Neural cell (in vitro differentiated cells): Measurements from ENCODE around the gene DNAH8. TPM values are rescaled to one million over a fixed set of nuclear protein-coding genes. Genes with fewer than 3 reads are reported as not detected.

Experiments used
- H2AFZ ChIP-seq: fragments of 200-600, 300-800 bp; sonication (generic), shearing (Covaris generic); 2 replicates; pipeline ENCODE4 v1.6.0; 2014; ENCODE audit warnings: low read depth, mild to moderate bottlenecking, antibody characterized with exemption, low read length, moderate library complexity
- H3F3A ChIP-seq: fragments of 200-600 bp; shearing (Covaris generic); 2 replicates; pipeline ENCODE4 v1.6.1; 2016; ENCODE audit warnings: mild to moderate bottlenecking, moderate library complexity, mixed read lengths, antibody characterized with exemption, low read length; ENCODE audit not compliant: insufficient read depth, poor library complexity, severe bottlenecking
- H3K27ac ChIP-seq: fragments of 200-600, 300-800 bp; sonication (generic), shearing (Covaris generic); 2 replicates; pipeline ENCODE4 v1.5.1; 2014; ENCODE audit warnings: mild to moderate bottlenecking, low read length, moderate library complexity
- H3K27me3 ChIP-seq: fragments of 300-800, 200-600 bp; sonication (generic), shearing (Covaris generic); 2 replicates; pipeline ENCODE4 v1.6.0; 2014; ENCODE audit warnings: mild to moderate bottlenecking, low read depth, low read length, moderate library complexity; ENCODE audit not compliant: insufficient read depth
- H3K36me3 ChIP-seq: fragments of 300-800, 200-600 bp; sonication (generic), shearing (Covaris generic); 2 replicates; pipeline ENCODE4 v1.5.1; 2014; ENCODE audit warnings: mild to moderate bottlenecking, antibody characterized with exemption, low read length, moderate library complexity; ENCODE audit not compliant: insufficient read depth
- H3K4me2 ChIP-seq: fragments of 300-800, 200-600 bp; sonication (generic), shearing (Covaris generic); 2 replicates; pipeline ENCODE4 v1.6.0; 2014; ENCODE audit warnings: mild to moderate bottlenecking, low read length
- H3K4me3 ChIP-seq: fragments of 300-800, 200-600 bp; sonication (generic), shearing (Covaris generic); 2 replicates; pipeline ENCODE4 v1.5.1; 2014; ENCODE audit warnings: mild to moderate bottlenecking, low read length, moderate library complexity
- H3K79me2 ChIP-seq: fragments of 200-600 bp; shearing (Covaris generic); replicated peaks from 2 replicates; pipeline ENCODE4 v1.6.0; 2014; ENCODE audit warnings: mild to moderate bottlenecking, low read length, moderate library complexity; ENCODE audit not compliant: insufficient read depth
- H3K9ac ChIP-seq: fragments of 300-800, 200-600 bp; sonication (generic), shearing (Covaris generic); 2 replicates; pipeline ENCODE4 v1.6.1; 2016; ENCODE audit warnings: mild to moderate bottlenecking, low read length, mixed read lengths
- H3K9me2 ChIP-seq: fragments of 200-600 bp; shearing (Covaris generic); 2 replicates; pipeline ENCODE4 v1.6.1; 2016; ENCODE audit warnings: mild to moderate bottlenecking, low read length, mixed read lengths; ENCODE audit not compliant: insufficient read depth
- H3K9me3 ChIP-seq: fragments of 200-600, 300-800 bp; sonication (generic), shearing (Covaris generic); 2 replicates; pipeline ENCODE4 v1.6.1; 2016; ENCODE audit warnings: mild to moderate bottlenecking, mixed run types, low read length, moderate library complexity, mixed read lengths
- H4K20me1 ChIP-seq: fragments of 200-600 bp; shearing (Covaris generic); 2 replicates; pipeline ENCODE4 v1.6.1; 2016; ENCODE audit warnings: mild to moderate bottlenecking, mixed run types; ENCODE audit not compliant: insufficient read depth
- CTCF ChIP-seq: fragments of 450-650 bp; IDR thresholded peaks from 2 replicates; pipeline ENCODE4 v1.5.1; 2014; ENCODE audit warnings: antibody characterized with exemption, mild to moderate bottlenecking, moderate library complexity; ENCODE audit not compliant: poor library complexity, severe bottlenecking
- EP300 ChIP-seq: fragments of 450-650 bp; conservative IDR thresholded peaks from 2 replicates; pipeline ENCODE4 v1.6.1; 2014; ENCODE audit warnings: antibody characterized with exemption, mild to moderate bottlenecking, moderate library complexity; ENCODE audit not compliant: poor library complexity, severe bottlenecking
- EZH2 ChIP-seq: fragments of 200-600, 300-800 bp; shearing (Covaris generic), sonication (generic); IDR thresholded peaks from 2 replicates; pipeline ENCODE4 v1.6.1; 2014; ENCODE audit warnings: antibody characterized with exemption, low read length, borderline replicate concordance, mild to moderate bottlenecking; ENCODE audit not compliant: insufficient read depth, poor library complexity, severe bottlenecking
- MXI1 ChIP-seq: fragments of 450-650 bp; conservative IDR thresholded peaks from 2 replicates; pipeline ENCODE4 v1.6.1; 2014; ENCODE audit warnings: antibody characterized with exemption, mild to moderate bottlenecking; ENCODE audit not compliant: poor library complexity, severe bottlenecking
- POLR2AphosphoS5 ChIP-seq: IDR thresholded peaks from 2 replicates; pipeline ENCODE4 v1.6.1; 2012
- RAD21 ChIP-seq: fragments of 450-650 bp; conservative IDR thresholded peaks from 2 replicates; pipeline ENCODE4 v1.6.1; 2014; ENCODE audit warnings: antibody characterized with exemption, mild to moderate bottlenecking, moderate library complexity
- REST ChIP-seq: IDR thresholded peaks from 2 replicates; pipeline ENCODE4 v1.6.1; 2012; ENCODE audit warnings: borderline replicate concordance
- SMC3 ChIP-seq: fragments of 450-650 bp; conservative IDR thresholded peaks from 2 replicates; pipeline ENCODE4 v1.6.1; 2014; ENCODE audit warnings: antibody characterized with exemption, mild to moderate bottlenecking, moderate library complexity; ENCODE audit not compliant: poor library complexity
- TAF1 ChIP-seq: IDR thresholded peaks from 2 replicates; pipeline ENCODE4 v1.6.1; 2012; ENCODE audit warnings: low read depth
- polyA plus RNA-seq: library from polyadenylated mRNA; depleted of rRNA; stranded (reverse); fragments of >200 nt; gene quantifications from 2 replicates; pipeline ENCODE4 v1.2.3, GENCODE V29; 2014

DNAH8 gene
- polyA plus RNA-seq, 1 donor from 2014 or later, result 0.07 TPM

GRCh38 chr6:39059496-39060310, 344.6 kb downstream of the DNAH8 start:
- Histone ChIP-seq H3K27me3 (no peaks in the 10 kb centered on the region), H3K4me2 (no peak overlapping the region), H3K9ac (no peak overlapping the region), H3K4me3 (no peak overlapping the region), H2AFZ (no peak overlapping the region), H3K36me3 (no peaks in the 10 kb centered on the region), H3K9me3 (no peaks in the 10 kb centered on the region), H3K27ac (no peak overlapping the region), H3K9me2 (no peaks in the 10 kb centered on the region), H3F3A (no peaks in the 10 kb centered on the region), H4K20me1 (no peaks in the 10 kb centered on the region), H3K79me2 (no peaks in the 10 kb centered on the region)
- no peak for TF ChIP-seq REST
- no peak for TF ChIP-seq RAD21
- TF ChIP-seq EP300, result no peak
- no peak for TF ChIP-seq EZH2
- TF ChIP-seq SMC3, result no peak
- TF ChIP-seq TAF1, result no peak
- TF ChIP-seq MXI1, result no peak
- TF ChIP-seq POLR2AphosphoS5, result no peak

GRCh38 chr6:39060467-39061160, 345.5 kb downstream of the DNAH8 start:
- Histone ChIP-seq H3K79me2 (no peaks in the 10 kb centered on the region), H3K9me2 (no peaks in the 10 kb centered on the region), H3K27ac (no peak overlapping the region), H3K36me3 (no peaks in the 10 kb centered on the region), H3K9ac (no peak overlapping the region), H3K4me2 (no peak overlapping the region), H3K27me3 (no peaks in the 10 kb centered on the region), H3K9me3 (no peaks in the 10 kb centered on the region), H4K20me1 (no peaks in the 10 kb centered on the region), H3F3A (no peaks in the 10 kb centered on the region), H2AFZ (no peak overlapping the region), H3K4me3 (no peak overlapping the region)
- TF ChIP-seq TAF1, result no peak
- TF ChIP-seq REST, result no peak
- TF ChIP-seq MXI1, result no peak
- no peak for TF ChIP-seq CTCF
- no peak for TF ChIP-seq SMC3
- no peak for TF ChIP-seq EZH2
